Duodenal mucosa (tissue), 2 donors: Measurements from ENCODE around the gene ZNF484.
"Not testable (repeated sequence)": the region's sequence is repeated elsewhere in the genome, so short reads cannot be mapped to it uniquely, and the experiment has no call there.

Experiments used
- H3K27ac ChIP-seq: one replicate; pipeline ENCODE4 v1.7.0; 2013; ENCODE audit warnings: low read depth, low read length
- H3K27me3 ChIP-seq, 2 donors: one replicate each; pipeline ENCODE4 v1.7.0; 2013; ENCODE audit warnings: low read length in 2 of 2, control low read depth in 1 of 2; ENCODE audit not compliant: insufficient read depth in 2 of 2, control insufficient read depth in 1 of 2
- H3K36me3 ChIP-seq, 2 donors: one replicate each; pipeline ENCODE4 v1.7.0; 2013; ENCODE audit warnings: low read length in 2 of 2, control low read depth in 1 of 2; ENCODE audit not compliant: insufficient read depth in 2 of 2, control insufficient read depth in 1 of 2
- H3K4me1 ChIP-seq, 2 donors: one replicate each; pipeline ENCODE4 v1.7.0; 2013; ENCODE audit warnings: low read length in 2 of 2, control low read depth in 1 of 2; ENCODE audit not compliant: insufficient read depth in 2 of 2, control insufficient read depth in 1 of 2
- H3K4me3 ChIP-seq, 2 donors: one replicate each; pipeline ENCODE4 v1.7.0; 2013; ENCODE audit warnings: low read length in 2 of 2, low read depth in 1 of 2
- H3K9ac ChIP-seq, 2 donors: one replicate each; pipeline ENCODE4 v1.7.0; 2013; ENCODE audit warnings: low read length in 2 of 2, low read depth in 1 of 2
- H3K9me3 ChIP-seq, 2 donors: one replicate each; pipeline ENCODE4 v1.7.0; 2013; ENCODE audit warnings: low read length in 2 of 2, control low read depth in 1 of 2; ENCODE audit not compliant: control insufficient read depth in 1 of 2

Gene ZNF484

GRCh38 chr9:92819898-92820297 lies 57.9 kb downstream of the ZNF484 start:
- not testable (repeated sequence) for H3K27me3 ChIP-seq, H3K36me3 ChIP-seq, H3K27ac ChIP-seq, H3K9ac ChIP-seq, H3K9me3 ChIP-seq, H3K4me3 ChIP-seq, H3K4me1 ChIP-seq

- H3K9ac ChIP-seq, H3K36me3 ChIP-seq, H3K4me3 ChIP-seq, H3K9me3 ChIP-seq, H3K27ac ChIP-seq: not testable (repeated sequence)
- H3K4me1 ChIP-seq: peaks cover 0 to 13% of the 10 kb centered on the region in 2 donors
- H3K27me3 ChIP-seq: peaks cover 52 to 68% of the 10 kb centered on the region in 2 donors
These were observed 68.1 kb downstream of the ZNF484 start for GRCh38 chr9:92809629-92810326.

- H3K27ac ChIP-seq: no peak overlapping the region
- no peaks in the 10 kb centered on the region for H3K36me3 ChIP-seq
- H3K9ac ChIP-seq: no peak overlapping the region
- H3K4me3 ChIP-seq: peak overlapping the region in 1 of 2 donors; percentile 53
- peaks cover 0 to 13% of the 10 kb centered on the region in 2 donors for H3K4me1 ChIP-seq
- no peaks in the 10 kb centered on the region for H3K9me3 ChIP-seq
- H3K27me3 ChIP-seq: peaks cover 60 to 76% of the 10 kb centered on the region in 2 donors
These were observed 68.9 kb downstream of the ZNF484 start for GRCh38 chr9:92808726-92809451.

GRCh38 chr9:92807757-92808725 lies 69.8 kb downstream of the ZNF484 start:
- H3K4me3 ChIP-seq: peak overlapping the region in 1 of 2 donors; percentile 21
- H3K27me3 ChIP-seq: peaks cover 66 to 78% of the 10 kb centered on the region in 2 donors

GRCh38 chr9:92807031-92807756 lies 70.6 kb downstream of the ZNF484 start:
- Histone ChIP-seq H3K27ac (no peak overlapping the region), H3K9ac (no peak overlapping the region), H3K9me3 (no peaks in the 10 kb centered on the region), H3K36me3 (no peaks in the 10 kb centered on the region), H3K27me3 (peaks cover 66 to 72% of the 10 kb centered on the region in 2 donors), H3K4me1 (peaks cover 0 to 13% of the 10 kb centered on the region in 2 donors), H3K4me3 (no peak overlapping the region)

More at GRCh38 chr9:92807757-92808725, 69.8 kb downstream of the ZNF484 start:
- Histone ChIP-seq H3K9ac (no peak overlapping the region), H3K9me3 (no peaks in the 10 kb centered on the region), H3K36me3 (no peaks in the 10 kb centered on the region), H3K4me1 (peaks cover 0 to 13% of the 10 kb centered on the region in 2 donors), H3K27ac (no peak overlapping the region)

GRCh38 chr9:92804727-92805126 lies 73.1 kb downstream of the ZNF484 start:
- Histone ChIP-seq H3K9ac (no peak overlapping the region), H3K4me3 (no peak overlapping the region), H3K4me1 (peaks cover 0 to 13% of the 10 kb centered on the region in 2 donors), H3K9me3 (no peaks in the 10 kb centered on the region), H3K27ac (no peak overlapping the region), H3K36me3 (no peaks in the 10 kb centered on the region), H3K27me3 (peaks cover 50 to 55% of the 10 kb centered on the region in 2 donors)

GRCh38 chr9:92798358-92798757 lies 79.5 kb downstream of the ZNF484 start:
- H3K27me3 ChIP-seq: peaks cover 24 to 26% of the 10 kb centered on the region in 2 donors

GRCh38 chr9:92796337-92796804 lies 81.5 kb downstream of the ZNF484 start:
- peaks cover 23 to 34% of the 10 kb centered on the region in 2 donors for H3K27me3 ChIP-seq
- H3K4me3 ChIP-seq, H3K36me3 ChIP-seq, H3K9me3 ChIP-seq, H3K27ac ChIP-seq, H3K4me1 ChIP-seq, H3K9ac ChIP-seq: not testable (repeated sequence)

More at GRCh38 chr9:92798358-92798757, 79.5 kb downstream of the ZNF484 start:
- H3K4me1 ChIP-seq: no peaks in the 10 kb centered on the region
- H3K9me3 ChIP-seq: no peaks in the 10 kb centered on the region
- H3K9ac ChIP-seq: no peak overlapping the region
- H3K4me3 ChIP-seq: no peak overlapping the region
- H3K27ac ChIP-seq: no peak overlapping the region
- no peaks in the 10 kb centered on the region for H3K36me3 ChIP-seq

- Histone ChIP-seq H3K9ac (no peak overlapping the region), H3K4me3 (no peak overlapping the region), H3K27ac (no peak overlapping the region), H3K9me3 (no peaks in the 10 kb centered on the region), H3K27me3 (peaks cover 23 to 38% of the 10 kb centered on the region in 2 donors), H3K4me1 (no peaks in the 10 kb centered on the region), H3K36me3 (no peaks in the 10 kb centered on the region)
These were observed 82.1 kb downstream of the ZNF484 start for GRCh38 chr9:92795598-92796336.
